ENCODE results near the gene BRD9.
"Not testable (repeated sequence)": the region's sequence is repeated elsewhere in the genome, so short reads cannot be mapped to it uniquely, and the experiment has no call there.

The BRD9 gene

DNA sequence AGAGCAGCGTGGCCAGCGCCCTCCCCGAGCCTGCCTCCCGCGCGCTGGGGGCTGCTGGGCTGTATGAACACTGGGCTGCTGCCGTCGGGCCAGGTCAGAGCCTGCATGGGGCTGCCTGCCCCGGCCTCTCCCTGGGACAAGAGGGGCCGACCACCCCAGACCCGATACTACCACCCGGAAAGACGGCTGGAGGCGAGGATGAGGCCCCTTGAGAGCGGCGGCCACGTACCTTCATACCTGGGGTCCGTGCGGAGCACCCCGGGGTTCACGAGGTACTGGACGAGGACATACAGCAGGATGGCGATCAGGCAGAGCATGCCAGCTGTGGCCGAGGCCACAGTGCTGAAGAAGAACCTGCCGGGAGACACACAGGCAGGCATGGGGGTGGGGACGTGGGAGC lies 49.2 kb downstream of the BRD9 start:
- not testable (repeated sequence) for FAIRE-seq

DNA sequence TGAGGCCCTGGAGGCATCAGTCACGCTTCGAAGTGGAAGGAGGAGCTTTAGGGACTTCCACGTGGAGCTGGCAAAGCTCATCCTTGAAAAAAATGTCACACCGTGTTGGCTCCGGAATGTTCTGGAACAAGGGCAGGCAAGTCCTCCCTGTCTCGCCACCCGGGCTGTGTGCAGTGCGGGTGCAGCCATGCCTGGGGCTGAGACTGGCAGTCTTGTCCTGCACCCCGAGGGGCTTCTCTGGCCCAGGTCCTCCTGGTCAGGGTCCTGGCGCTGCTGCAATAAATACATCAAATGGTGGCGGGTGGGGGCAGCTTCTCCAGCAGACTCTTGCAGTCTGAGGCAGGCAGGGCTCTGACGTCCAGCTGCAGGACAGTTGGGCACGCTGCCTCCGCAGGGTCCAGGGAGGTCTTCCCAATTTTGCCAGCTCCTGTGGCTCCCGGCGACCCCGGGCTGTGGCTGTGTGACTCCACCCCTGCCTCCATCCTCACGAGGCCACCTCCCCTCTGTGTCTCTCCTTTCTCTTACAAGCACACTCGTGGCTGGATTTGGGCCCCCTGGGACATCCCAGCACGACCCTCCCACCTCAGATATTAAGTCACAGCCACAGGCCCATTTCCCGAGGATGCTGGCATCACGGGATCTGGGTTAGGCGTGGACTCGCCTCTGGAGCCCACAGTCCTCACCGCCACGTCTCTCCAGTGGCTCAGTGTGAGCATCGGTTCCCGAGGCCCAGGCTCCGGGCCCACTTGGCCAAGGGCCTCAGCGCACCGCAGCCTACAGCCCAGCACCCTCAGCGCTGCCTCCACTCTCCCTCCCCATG lies 50.0 kb downstream of the BRD9 start:
- FAIRE-seq = not testable (repeated sequence)

DNA sequence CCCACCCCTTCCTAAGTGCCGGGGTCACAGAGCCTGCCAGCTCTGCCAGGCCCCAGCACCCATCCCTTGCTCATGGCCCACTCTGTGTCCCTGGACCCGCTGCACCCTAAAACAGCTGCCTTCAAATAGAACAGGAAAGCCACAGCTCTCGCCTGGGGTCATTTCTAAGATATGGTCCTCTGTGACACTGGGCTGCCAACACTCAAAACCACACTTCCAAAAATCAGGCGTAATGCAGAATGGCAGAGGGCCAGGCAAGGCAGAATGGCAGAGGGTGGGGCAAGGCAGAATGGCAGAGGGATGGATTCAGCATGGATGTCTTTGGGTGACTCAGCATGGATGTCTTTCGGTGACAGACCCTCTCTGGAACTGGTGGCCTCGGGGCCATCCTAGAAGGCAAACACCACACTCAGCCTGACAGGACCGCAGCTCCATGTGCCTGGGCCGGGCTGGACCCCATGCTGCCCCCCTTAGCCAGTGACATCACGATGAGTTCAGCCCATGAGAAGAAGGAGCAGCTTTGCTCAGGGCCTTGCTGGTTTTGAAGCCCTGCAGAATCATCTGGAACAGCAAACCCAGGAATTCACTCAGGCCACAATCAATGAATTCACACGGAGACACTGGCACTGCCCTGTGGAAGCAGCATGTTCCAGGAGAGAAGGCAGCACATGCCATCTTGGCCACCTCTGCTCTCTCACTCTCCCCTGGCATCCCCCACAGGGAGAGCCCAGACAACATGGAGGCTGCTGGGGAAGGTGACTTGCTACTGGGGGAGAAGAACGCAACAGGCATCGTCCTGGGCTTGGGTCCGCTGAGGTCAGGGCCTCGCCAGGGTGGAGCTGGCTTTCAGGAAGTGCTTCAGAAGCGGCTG lies 50.8 kb downstream of the BRD9 start:
- not testable (repeated sequence) for FAIRE-seq

DNA sequence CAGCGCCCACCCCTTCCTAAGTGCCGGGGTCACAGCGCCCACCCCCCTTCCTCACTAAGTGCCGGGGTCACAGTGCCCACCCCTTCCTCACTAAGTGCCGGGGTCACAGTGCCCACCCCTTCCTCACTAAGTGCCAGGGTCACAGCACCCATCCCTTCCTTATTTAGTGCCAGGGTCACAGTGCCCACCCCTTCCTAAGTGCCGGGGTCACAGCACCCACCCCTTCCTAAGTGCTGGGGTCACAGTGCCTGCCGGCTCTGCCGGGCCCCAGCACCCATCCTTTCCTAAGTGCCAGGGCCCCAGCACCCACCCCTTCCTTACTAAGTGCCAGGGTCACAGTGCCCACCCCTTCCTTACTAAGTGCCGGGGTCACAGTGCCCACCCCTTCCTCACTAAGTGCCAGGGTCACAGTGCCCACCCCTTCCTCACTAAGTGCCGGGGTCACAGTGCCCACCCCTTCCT lies 51.6 kb downstream of the BRD9 start:
- FAIRE-seq = not testable (repeated sequence)

DNA sequence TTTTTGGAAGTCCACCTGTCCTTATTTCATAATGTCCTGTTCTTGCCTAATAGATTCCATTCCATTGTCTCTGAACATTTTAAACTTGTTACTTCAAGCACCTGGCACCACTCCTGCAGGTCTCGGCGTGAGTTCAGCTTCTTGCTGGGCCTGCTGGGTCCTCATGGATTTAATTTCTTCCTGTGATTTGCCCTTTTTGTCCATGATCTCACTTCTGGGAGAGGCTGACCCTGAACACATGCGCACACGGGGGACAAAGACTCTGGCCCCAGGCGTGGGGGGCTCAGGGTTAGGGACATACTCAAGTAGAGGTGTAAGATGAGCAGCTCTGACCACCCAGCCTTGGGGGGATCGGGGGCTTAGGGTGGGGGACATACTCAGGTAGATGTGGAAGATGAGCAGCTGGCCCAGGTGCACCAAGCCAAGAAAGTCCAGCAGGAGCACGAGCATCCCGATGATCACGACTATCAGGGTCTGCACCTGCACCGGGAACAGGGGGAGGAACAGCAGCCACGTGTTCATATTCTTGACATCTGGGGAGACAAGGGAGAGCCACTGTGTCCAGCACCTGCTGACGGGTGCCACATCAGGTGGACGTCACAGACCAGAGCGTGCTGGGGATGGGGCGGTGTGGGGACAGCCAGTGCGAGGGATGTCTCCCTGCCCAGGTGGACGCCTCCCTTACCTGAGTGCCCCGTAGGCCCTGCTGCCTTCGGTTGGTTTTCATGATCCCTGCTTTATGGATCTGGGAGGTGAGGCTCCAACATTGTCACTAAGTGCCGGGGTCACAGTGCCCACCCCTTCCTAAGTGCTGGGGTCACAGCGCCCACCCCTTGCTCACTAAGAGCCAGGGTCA lies 52.3 kb downstream of the BRD9 start:
- not testable (repeated sequence) for FAIRE-seq

DNA sequence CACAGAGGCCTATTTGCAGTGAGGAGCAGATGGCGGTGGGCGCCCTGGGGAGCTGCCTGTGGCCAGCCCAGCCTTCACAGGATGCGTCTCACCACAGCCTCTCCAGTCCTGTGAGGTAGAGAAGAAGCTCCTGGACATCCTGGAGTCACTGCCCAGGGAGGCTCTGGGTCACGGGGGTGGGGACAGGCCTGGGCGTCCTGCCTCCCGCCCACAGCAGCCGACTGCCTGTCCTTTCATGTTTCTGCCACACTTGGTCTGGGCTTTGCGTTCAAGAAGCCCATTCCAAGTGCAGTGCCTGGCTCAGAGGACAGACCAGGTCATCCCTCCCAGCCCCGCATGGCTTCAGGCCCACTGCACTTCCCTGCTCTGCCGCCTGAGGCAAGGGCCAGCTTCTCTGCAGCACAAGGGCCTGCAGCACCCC lies 54.2 kb downstream of the BRD9 start:
- FAIRE-seq = not testable (repeated sequence)

DNA sequence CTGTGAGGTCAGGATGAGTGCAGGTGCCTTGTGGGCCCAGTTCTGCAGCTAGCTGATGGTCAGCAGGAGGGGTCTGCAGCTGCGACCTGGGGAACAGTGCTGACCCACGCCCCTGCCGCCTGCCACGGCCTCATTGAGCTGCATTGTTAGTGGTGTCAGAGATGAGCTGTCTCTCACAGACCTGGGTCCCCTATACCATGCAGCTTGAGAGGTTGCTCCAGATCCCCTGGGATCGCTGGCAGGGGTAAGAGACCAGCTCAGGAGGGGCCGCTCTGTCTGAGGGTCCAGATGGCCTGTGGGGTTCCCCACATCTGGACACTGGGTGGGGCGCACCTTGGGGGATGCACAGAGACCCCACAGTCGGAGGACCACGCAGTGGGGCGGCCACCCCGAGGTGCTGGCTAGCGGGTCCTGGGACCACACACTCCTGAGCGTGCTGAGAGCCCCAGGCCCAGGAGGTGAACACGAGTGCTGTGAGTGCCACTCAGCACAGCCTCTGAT lies 54.9 kb downstream of the BRD9 start:
- not testable (repeated sequence) for FAIRE-seq

DNA sequence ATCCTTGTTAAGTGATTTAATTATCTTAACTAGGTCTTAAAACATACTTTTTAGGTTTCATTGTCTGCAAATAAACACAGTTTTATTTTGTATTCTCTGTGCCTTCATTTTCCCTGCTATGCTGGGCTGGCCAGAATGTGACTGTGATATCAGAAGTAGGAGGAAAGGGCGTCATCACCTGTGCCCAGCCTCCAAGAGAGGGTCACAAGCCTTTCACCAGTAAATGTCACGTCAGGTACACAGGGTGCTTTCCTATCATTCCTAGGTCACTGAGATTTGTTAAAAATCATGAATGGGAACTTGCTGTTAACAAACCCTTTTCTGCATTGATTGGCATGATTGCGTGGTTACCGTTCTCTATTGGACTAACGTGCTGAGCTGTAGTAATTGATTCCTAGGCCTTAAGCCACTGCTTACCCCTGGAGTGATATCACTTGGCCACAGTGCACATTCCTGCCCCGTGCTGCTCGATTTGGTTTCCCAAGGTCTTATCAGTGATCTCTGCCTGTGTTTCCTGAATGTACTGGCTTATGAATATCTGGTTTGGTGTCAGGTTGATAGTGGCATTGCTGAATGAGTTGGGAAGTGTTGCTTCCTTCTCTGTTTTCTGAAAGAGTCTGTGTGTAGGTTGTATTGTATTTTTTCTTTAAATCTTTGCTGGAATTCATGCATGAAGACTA lies 56.5 kb downstream of the BRD9 start:
- not testable (repeated sequence) for FAIRE-seq

DNA sequence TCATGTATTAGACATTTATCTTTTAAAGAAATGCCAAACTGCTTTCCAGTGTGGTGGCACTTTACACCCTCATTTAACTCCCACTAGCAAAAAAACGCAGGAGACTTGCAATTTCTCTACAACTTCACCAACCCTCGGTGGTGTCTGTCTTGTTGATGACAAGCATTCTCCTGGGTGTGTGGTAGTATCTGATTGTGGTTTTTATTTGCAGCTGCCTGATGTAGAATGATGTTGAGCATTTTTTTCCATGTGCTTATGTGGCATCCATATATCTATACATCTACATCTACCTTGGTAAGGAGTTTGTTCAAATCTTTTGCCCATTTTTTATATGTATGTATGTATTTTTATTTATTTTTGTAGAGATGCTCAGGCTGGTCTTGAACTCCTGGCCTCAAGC lies 58.6 kb downstream of the BRD9 start:
- FAIRE-seq = not testable (repeated sequence)

DNA sequence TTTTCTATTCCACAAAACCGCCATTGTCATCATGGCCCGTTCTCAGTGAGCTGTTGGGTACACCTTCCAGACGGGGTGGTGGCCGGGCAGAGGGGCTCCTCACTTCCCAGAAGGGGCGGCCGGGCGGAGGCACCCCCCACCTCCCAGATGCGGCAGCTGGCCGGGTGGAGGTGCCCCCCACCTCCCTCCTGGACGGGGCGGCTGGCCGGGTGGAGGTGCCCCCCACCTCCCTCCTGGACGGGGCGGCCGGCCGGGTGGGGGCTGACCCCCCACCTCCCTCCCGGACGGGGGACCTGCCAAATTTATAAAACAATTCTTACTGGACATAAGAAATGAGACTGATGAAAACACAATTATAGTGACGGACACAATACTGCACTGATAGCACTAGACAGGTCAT lies 64.4 kb downstream of the BRD9 start:
- not testable (repeated sequence) for FAIRE-seq

DNA sequence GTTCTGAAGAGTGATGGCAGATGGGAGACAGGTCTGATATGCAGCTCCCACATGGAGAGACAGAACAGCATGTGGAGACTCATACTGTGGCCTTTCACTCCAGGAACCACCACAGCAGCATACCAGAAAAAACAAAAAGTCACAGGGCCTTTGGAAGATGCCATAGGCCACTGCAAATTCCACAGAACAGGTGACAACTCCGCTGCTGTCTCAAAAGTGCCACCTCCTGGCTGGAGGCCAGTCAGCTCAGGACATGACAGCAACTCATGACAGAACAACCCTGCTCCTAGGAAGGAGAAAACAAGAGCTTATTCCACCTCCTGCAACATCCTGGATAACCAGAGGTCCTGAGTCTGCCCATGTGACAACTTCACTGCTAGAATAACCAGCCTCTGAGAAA lies 67.1 kb downstream of the BRD9 start:
- not testable (repeated sequence) for FAIRE-seq

DNA sequence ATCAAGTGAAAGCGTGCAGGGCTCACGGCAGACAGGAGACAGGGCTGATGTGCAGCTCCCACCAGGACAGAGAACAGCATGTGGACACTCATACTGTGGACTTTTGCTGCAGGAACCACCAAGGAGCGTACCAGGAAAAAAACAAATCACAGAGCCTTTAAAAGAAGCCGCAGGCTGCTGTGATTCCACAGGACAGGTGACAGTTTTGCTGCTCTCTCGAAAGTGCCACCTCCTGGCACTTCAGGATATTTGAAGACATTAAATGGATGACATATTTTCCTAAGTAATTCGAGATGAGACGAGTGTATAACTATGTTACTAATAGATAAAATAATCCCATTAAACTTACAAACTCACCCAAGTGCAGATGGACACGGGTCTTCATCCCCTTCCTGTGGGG lies 71.1 kb downstream of the BRD9 start:
- FAIRE-seq = no peak

DNA sequence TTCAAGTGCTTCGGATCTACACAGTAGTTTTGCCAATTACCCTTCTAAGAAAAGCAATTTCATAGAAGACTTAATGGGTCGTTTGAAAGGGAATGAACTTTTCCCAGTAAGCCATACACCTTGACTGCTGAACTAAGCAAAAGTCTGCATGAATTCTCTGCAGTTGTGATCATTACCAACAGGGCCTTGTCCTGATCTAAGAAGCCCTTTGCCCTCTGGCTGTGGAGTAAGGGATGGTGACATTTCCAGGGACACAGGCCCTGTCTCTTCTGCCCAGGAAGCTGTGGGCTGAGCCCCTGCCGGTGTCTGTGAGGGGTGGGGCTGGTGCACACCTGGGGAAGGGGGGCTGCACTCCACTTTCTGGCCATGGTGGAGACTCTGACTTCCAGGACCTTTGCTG lies 72.4 kb downstream of the BRD9 start:
- no peak for FAIRE-seq

DNA sequence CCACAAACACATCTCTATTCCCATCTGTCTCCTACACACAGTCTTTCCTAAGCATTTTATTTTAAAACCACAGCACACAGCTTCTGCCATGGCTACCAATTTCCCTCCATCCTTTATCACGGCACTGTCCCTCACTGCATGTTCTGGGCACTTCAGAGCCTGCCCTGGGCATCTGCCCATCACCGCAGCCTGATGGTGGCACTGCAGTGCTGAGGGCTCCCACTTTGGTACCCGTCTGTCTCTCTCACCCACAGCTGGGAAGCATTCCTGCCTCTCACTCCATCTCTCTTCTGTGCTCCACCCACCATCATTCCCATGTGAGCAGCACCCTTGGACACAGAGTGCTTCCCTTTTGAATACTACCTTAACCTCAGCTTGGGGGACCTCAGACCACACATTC lies 73.5 kb downstream of the BRD9 start:
- no peak for FAIRE-seq

DNA sequence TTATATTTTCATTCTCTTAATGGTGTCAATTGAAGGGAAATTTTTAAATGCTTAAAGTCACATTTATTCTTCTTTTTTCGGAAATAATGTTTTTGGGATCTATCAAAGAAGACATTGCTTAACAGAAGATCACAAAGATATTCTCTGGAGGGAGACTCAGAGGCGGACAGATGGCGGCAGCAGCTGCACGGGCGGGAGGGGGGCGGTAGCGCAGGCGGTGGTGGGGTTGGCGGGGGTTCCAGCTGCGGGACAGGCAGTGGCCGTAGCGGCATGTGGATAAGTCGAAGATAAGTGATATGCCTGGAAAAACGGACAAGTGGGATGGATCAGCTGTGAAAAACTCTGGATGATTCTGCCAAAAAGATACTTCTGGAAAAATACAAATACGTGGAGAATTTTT lies 76.4 kb downstream of the BRD9 start:
- FAIRE-seq = no peak

DNA sequence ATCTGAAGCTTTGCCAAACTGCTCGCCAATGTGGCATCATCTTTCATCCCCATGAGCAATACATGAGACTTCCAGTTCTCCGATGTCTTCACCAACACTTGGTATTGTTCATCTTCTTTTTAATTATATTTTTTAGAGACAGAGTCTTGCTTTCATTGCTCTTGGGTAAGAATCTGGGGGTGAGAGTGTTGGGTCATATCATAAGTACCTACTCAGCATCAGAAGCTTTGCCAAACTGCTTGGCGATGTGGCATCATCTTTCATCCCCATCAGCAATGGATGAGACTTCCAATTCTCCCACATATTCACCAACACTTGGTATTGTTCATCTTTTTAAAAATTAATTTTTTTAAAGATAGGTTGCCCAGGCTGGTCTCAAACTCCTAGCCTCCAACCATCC lies 77.2 kb downstream of the BRD9 start:
- FAIRE-seq = no peak
